ENCODE data around the gene LRP1B.

DNA sequence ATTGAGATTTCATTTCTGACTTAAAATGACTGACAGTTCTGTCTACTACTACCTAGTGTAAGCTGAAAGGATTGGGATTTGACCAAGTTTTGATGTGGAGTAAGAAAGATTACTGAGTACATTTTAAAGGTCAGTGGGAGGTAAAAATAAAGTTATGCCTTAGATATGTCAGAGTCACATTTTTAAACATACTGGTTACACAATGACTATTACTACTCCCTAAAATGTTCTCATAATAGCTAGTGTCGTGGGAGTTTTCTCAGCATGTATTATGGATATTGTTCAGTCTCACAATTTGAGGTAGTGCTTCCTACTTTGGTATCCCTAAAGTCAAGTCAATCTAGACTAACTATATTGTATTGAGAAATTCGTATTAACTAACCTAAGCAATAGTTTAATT lies 1092.5 kb downstream of the LRP1B start:
- TF ChIP-seq GATA2 (IDR thresholded peaks at IDR 0.05; ENCODE audit: low read depth, low read length) (no peak), GATA3 (IDR thresholded peaks at IDR 0.05; ENCODE audit: low read depth, low read length) (no peak)
